HG03097 (cell line): ENCODE results near the gene FBXW11.
A peak's percentile ranks its signal among the peaks of the same experiment; 100 is the strongest.

Source experiments
- ATAC-seq: cut with Tn5 transposase; IDR thresholded peaks from one replicate; pipeline ENCODE4 v1.9.1; 2021; ENCODE audit not compliant: unreplicated experiment, low FRiP score

FBXW11 gene

DNA sequence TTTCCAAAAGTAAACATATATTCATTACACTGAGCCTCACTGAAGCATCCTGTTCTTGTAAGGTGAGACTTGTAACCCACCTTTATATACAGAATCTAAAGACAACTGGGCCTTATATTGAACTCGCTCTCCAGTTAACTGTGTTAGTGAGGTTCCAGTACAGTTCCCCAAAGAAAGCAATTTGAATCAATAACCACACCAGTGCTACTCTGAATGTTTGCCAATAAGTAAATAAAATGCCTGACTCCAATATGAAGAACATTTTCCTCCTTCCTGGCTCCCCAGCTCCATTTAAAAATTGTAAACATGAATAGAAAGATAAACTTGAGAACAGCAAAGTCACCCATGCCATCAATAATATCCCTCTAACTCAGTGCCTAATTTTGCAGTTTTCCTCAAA is 50.1 kb downstream of the FBXW11 start:
- no peak for ATAC-seq

DNA sequence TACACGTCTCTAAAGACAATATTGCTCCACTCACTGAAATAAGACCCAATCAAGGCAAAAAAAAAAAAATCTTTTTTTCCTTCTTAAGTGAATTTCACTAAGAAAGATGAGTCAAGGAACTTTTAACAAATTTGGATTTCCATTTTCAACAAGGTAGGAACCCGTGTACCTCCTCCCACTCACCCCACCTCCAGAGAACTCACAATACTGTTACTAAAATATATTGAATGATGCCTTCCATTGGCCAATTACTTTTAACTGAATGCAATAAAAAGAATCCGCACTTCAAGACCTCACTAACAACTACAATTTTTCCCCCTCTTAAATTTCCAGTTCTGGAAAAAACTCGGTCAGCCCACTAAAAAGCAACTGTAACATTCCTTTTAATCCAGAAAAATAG is 50.7 kb downstream of the FBXW11 start:
- no peak for ATAC-seq

DNA sequence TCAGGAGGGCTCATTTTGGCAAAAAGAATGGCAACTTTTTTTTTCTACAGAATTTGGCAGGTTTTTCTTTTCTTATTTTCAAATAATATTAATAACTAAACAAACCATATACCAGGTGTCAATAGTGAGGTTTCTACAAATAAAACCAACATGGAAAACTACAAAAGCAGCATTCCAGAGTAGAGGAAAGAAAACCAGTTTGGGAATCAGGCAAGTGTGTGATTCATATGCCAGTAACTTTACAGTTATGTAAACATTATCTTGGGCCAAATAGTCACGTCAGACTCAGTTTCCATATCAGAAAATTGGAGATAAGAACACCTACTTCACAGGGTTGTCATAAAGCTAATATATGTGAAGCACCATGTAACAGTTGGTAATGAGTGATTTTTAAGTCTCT is 51.7 kb downstream of the FBXW11 start:
- ATAC-seq: no peak

DNA sequence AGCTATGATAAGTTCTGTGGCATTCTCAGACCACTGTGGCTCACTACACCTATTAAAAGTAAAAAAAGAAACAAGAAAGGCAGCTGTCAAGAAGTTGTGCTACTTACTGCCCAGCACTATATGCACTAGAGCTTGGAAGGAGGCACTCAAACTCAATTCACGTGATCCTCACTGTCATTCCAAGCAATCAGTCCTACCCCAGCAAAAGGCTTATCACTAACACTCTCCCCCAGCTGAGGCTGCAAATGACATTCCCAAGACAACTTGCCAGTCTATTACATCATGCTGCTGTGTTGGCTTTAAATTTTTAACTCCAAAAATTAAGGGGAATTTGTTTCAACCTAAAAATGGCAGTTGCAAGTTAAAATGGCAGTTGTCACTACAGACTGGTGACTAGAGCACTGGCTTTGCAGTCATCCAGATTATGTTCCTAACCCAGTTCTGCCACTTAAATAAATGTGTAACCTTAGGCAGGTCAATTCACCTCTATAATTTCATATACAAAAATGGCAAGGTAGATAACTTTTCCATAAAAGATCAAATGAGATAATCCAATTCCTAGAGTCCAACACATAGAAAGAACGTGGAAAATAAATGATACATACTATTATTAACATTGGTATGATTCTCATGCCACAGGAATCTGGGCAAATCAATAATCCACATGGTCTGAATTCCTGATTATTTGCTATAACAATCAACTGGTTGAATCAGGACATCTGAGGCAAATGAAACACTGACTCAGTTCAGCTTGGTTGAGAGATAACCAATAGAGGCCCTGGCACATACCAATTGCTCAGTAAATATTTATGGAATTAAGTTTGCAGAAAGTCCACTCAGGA is 52.4 kb downstream of the FBXW11 start:
- ATAC-seq: no peak

DNA sequence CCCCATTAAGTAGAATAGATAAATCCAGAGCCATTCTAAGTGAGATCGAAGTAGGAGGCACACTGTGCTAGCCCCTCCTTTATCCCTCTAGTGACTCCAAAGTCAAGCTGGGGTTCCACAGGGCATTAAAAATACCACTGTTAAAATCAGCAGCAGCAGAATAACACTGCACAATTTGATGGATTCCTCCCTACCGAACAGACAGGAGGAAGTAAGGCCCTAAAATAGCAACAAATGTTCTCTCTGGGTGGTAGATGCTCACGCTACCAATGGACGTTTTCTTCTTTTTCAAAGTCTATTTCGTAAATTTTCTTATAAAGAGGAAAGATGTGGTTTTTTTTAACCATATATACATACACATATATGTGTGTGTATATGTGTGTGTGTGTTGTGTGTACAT is 54.4 kb downstream of the FBXW11 start:
- ATAC-seq: no peak

DNA sequence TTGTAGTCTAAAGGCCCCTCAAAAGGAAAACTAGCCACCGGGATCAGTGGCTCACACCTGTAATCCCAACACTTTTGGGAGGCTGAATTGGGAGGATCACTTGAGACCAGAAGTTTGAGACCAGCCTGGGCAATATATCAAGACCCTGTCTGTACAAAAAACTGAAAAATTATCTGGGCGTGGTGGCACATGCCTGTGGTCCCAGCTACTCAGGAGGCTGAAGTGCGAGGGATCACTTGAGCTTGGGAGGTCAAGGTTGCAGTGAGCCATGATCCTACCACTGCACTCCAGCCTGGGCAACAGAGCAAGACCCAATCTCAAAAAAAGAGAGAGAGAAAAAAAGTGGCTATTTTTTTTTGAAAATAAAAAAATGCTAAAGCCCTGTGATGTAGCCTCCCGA is 55.2 kb downstream of the FBXW11 start:
- no peak for ATAC-seq

DNA sequence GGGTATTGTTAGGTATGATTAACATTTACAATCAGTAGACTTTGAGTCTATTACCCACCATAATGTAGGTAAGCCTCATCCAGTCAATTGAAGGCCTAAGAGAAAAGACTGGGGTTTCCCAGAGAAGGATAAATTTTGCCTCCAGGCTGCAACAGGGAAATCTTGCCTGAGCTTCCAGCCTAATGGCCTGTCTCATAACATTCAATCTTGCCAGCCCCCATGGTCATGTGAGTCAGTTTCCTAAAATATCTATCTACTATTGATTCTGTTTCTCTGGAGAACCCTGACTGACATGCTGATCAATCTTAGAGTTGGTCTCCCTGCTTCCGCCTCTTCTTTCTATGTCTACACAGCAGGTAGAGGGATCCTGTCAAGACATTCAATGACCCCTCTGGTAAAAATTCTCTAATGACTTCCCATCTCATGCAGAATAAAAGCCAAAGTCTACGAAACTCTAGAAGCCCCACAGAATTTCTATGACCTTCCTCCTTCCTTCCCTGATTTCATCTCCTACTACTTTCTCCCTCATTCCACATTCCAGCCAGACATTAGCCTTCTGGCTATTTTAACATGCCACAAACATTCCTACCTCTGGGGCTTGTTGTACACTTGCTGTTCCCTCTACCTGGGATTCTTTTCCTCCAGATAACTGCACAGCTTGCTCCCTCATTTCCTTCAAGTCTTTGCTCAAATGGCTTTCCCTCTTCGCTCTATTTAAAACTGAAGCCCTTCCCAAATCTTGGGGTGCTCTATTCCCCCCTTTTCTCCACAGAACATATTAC is 60.2 kb downstream of the FBXW11 start:
- no peak for ATAC-seq

DNA sequence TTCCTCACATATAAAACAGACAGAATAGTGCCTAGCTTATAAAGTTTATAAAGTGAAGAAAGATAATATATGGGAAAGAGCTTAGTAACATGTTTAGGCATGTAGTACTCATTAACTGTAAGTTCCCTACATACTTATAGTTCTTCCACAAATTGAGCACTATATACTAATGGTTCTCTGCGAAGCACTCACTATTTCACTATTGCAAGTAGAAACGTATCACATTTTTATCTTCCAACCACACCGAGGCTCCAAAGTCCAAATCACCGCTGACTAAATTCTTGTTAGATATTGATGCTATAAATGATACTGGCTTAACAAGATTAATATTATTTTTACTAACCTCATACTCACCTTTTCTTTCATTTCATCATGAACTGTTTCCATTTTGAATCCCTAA is 61.0 kb downstream of the FBXW11 start:
- ATAC-seq: no peak

DNA sequence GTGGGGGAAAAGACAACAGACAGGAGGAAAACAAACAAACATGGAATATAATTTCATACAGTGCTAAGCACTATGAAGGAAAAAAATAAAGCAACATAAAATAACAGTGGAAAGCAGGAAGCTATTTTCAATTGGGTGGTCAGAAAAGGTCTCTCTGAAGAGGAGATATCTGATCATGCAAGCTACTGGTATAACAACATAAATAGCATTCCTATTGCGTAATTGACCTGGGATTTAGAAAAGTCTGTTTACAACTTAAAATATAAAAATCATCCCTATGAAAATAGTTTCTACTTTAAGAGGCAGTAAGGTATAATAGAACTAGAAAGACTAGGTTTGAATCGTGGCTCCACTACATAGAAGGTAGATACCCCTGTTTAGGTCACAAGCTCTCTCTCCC is 61.4 kb downstream of the FBXW11 start:
- no peak for ATAC-seq

DNA sequence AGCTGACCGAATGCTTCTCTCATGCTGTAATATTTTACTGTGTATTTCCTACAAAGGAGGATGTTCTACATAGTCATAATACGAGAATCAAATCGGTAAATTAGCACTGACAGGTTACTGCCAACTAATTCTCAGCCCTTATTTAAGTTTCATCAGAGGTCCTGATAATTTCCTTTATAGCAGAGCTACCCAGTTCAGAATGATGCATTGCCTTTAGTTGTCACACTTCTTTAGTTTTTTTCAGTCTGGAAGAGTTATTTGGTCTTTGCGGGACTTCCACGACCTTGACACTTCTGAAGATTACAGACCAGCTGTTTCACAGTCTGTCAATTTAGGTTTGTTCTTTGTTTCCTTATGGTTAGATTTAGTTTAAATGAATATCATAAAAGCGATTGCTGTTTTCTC is 64.3 kb downstream of the FBXW11 start:
- peak; percentile 53 for ATAC-seq

DNA sequence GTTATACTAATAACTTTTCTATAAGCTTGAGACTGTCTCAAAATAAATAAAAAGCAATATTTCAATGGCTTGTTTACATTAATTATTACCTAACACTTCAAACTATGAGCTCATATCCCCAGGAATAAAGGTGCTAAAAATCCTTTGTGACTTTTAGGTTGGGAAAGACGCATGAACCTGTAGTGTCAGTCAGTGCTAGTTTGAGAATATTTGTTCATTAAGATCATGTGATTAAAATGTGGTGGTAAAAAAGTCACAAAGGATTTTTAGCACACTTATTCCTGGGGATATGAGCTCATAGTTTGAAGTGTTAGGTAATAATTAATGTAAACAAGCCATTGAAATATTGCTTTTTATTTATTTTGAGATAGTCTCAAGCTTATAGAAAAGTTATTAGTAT is 64.8 kb downstream of the FBXW11 start:
- ATAC-seq: peak; percentile 4

DNA sequence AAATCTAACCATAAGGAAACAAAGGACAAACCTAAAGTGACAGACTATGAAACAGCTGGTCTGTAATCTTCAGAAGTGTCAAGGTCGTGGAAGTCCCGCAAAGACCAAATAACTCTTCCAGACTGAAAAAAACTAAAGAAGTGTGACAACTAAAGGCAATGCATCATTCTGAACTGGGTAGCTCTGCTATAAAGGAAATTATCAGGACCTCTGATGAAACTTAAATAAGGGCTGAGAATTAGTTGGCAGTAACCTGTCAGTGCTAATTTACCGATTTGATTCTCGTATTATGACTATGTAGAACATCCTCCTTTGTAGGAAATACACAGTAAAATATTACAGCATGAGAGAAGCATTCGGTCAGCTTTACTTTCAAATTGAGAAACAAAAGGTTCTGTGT is 65.2 kb downstream of the FBXW11 start:
- peak; percentile 40 for ATAC-seq

DNA sequence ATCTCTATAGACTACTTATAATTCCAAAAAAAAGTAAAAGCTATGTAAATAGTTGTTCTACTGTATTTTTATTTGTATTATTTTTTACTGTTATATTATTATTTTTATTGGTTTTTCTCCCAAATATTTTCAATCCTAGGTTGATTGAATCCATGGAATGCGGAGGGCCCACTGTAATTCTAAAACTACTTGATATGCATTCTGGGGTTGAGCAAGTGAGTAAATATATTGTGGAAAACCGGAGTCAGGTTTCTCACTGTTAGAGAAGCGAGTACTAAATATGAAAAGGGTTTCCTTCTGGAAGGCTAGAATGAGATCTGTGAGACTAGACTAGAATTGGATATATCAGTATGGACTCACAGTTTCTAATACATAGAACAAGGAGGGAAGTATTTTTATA is 66.5 kb downstream of the FBXW11 start:
- ATAC-seq: no peak

DNA sequence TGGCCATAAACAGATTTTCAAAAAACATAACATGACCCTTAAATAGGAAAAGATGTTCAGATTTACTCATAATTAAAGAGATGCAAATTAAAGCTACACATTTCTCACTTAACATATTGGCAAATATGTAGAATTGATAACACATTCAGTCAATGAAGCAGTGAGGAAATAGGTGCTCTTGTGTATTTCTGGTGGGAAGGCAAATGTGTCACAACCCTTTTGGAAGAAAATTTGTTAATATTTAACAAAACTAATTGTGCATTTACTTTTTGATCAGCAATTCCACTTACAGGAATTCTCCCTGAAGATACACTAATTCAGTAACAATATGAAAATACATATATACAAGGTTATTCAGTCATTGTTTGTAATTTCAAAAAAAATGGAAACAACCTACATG is 68.1 kb downstream of the FBXW11 start:
- no peak for ATAC-seq

DNA sequence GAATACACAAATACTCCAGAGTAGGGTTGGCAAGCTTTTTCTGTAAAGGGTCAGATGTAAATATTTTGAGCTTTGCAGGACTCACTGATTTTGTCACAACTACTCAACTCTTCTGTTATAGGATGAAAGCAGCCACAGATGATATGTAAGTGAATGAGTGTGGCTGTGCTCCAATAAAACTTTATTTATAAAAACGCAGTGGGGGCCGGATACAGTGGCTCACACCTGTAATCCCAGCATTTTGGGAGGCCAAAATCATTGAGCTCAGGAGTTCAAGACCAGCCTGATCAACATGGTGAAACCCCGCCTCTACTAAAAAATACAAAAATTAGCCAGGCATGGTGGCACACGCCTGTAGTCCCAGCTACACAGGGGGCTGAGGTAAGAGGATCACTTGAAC is 69.1 kb downstream of the FBXW11 start:
- no peak for ATAC-seq

DNA sequence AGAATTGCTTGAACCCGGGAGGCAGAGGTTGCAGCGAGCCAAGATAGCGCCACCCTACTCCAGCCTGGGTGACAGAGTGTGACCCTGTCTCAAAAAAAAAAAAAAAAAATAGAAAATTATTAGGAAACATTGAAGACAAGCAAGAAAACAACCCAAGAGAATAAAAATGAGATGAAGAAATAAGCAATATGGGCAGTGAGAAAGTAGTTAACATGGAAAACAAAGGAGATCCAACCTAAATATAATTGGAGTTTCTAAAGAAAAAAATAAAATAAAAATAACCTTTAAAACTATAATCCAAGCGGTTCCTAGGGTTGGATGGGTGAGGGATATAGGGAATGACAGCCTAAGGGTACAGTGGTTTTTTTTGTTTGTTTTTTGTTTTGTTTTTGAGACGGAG is 71.9 kb downstream of the FBXW11 start:
- no peak for ATAC-seq

DNA sequence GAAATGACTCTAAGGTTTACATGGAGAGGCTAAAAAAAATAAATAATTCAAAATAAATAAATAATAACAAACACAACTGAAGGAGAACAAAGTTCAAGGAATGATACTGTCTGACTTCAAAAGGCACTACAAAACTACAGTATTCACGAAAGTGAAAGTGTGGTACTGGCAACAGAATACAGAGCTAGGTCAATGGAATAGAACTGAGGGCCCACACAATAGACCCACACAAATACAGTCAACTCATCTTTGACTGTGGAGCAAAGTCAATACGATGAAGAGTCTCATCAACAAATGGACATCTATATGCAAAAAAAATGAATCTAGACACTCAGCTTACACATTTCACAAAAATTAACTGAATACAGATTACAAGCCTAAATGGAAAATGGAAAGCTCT is 75.3 kb downstream of the FBXW11 start:
- ATAC-seq: no peak

DNA sequence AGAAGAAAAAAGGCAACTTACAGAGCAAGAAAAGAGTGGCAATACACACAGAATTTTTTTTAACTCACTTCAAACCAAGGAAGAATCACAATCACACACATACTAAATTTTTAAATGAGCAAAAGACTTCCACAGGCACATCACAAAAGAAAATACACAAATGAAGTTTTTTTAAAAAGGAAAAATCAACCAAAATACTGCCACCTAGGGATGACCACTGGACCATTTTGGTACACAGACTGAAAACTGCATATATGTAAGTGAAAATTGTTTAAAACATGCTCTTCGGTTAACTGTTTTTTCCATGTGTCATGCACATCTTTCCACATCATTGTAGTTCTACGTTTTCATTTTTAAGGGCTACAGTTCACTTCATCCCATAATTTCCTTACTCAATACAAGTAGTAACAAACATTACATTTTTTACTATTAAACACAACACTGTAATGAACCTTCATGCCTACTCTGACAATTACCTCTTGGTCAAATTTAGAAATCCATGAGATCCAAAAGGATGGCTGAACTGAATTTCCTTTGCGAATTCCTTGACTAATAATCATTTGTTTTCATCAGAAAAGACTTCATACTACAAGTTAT is 79.0 kb downstream of the FBXW11 start:
- ATAC-seq: no peak

DNA sequence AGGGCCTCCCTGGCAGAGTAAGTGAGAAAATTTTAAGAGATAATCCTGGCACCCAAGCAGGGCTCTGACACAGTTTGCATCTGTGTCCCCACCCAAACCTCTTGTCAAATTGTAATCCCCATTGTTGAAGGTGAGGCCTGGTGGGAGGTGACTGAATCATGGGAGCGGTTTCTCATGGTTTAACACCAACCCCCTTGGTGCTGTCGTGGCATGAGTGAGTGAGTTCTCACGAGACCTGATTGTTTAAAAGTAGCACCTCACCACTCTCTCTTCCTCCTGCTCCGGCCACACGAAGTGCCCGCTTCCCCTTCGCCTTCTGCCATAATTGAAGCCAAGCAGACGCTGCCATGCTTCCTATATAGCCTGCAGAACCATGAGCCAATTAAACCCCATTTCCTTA is 80.1 kb downstream of the FBXW11 start:
- peak; percentile 90 for ATAC-seq

DNA sequence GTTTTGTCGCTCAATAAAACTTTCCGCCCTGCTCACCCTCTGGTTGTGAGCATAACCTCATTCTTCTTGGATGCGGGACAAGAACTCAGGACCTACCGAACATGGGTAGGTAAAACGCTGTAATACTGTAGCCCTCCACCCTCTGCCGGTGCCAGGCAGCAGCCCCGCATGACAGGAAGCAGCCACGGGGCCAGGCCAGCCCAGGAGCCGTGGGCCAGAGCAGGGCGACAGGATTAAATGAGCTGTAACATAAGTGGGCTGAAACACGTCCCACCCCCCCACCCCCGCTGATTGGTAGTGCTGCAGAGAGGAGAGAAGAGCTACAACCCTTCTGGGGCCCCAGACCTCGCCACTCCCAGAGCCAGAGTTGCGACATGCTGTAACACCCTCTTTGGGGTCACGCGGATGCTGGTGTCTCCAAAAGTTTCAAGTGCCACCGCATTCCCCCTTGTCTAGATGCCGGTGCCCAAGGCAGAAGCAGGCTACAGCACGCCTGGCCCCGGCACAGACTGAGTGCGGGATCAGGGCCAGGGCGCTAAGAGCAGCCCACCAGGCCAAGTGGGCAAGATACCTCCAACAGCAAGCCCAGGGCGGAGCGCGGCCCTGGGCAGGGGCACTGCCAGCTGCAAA is 81.8 kb downstream of the FBXW11 start:
- no peak for ATAC-seq

DNA sequence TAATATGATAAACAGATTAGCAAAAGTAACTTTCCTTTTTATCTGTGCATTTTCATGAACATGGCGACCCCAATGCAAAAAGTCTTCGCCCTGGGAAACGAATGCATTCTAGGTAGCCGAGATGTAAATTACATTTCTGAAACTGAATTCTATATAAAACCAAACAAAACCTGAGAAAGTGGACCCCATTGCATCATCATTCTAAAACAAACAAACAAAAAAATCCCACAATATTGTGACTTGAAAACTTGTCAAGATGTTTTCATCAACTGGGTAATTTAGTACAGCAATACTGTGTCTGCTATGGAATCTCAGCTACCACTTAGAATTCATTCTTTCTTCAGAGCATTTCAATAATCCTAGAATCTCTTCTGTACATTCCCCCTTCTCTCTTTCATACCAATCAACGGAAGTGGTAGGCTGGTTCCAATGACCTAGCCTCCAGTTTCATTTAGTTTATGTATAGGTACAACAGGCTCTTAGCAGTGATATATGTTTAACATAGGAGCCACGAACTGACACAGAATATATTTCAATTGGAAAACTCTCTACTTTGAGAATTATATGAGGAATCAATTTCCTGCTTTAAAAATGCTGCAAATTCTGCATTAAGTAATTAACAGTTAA is 85.6 kb downstream of the FBXW11 start:
- ATAC-seq: no peak
